Activated CD4-positive, alpha-beta T cell treated with anti-CD3 and anti-CD28 coated beads, Interleukin-2, amount 10 ng/mL, durations not matched to agents 24 days and 14 days (primary cell): ENCODE measurements around the gene ZIC4. TPM values are rescaled to one million over a fixed set of nuclear protein-coding genes. Genes with fewer than 3 reads are reported as not detected.

Experiments
- DNase-seq: peaks from one replicate; pipeline ENCODE4 v3.0.0; 2022
- H3K27ac Mint-ChIP-seq: one replicate; pipeline ENCODE4 v1.8.0; 2022; ENCODE audit warnings: mild to moderate bottlenecking, mixed read lengths
- H3K27me3 Mint-ChIP-seq: one replicate; pipeline ENCODE4 v1.8.0; 2022; ENCODE audit warnings: mixed read lengths
- H3K36me3 Mint-ChIP-seq: one replicate; pipeline ENCODE4 v1.8.0; 2022; ENCODE audit warnings: low read depth, mild to moderate bottlenecking, mixed read lengths
- H3K4me1 Mint-ChIP-seq: one replicate; pipeline ENCODE4 v1.8.0; 2021; ENCODE audit warnings: mixed read lengths
- H3K4me3 Mint-ChIP-seq: one replicate; pipeline ENCODE4 v1.8.0; 2022; ENCODE audit warnings: mild to moderate bottlenecking, moderate library complexity, mixed read lengths
- H3K9me3 Mint-ChIP-seq: one replicate; pipeline ENCODE4 v1.8.0; 2021; ENCODE audit warnings: mixed read lengths
- intact Hi-C: fragments of 100-400 bp; cut with micrococcal nuclease; formaldehyde crosslinking; loops from one replicate; pipeline ENCODE4 v1.15.1; 2023
- total RNA-seq: library from RNA; stranded (reverse); gene quantifications from 2 replicates; pipeline ENCODE4 v1.2.3, GENCODE V29; 2022

ZIC4 gene
- total RNA-seq, 1 donor from 2014 or later: not detected

- Mint-ChIP-seq H3K4me3 (no peak overlapping the region), H3K9me3 (peaks cover 19% of the 10 kb centered on the region), H3K36me3 (no peaks in the 10 kb centered on the region), H3K27ac (no peak overlapping the region), H3K27me3 (peaks cover 55% of the 10 kb centered on the region), H3K4me1 (no peaks in the 10 kb centered on the region)
- no peak for DNase-seq
- intact Hi-C loops: loop anchor here (2.0 to 5.0 kb wide), 2 partner anchors 16 to 36 kb away; partner anchors contain the start of gene ZIC4
Observed at GRCh38 chr3:147422601-147423536, 16.5 kb upstream of the ZIC4 start.

- Mint-ChIP-seq H3K36me3 (no peaks in the 10 kb centered on the region), H3K4me3 (no peak overlapping the region), H3K27ac (no peak overlapping the region), H3K9me3 (peaks cover 21% of the 10 kb centered on the region), H3K27me3 (peaks cover 62% of the 10 kb centered on the region), H3K4me1 (no peaks in the 10 kb centered on the region)
- intact Hi-C loops: loop anchor here (2.0 to 5.0 kb wide), 2 partner anchors 15 to 35 kb away; partner anchors contain the start of gene ZIC4
- DNase-seq: no peak
Observed at GRCh38 chr3:147422196-147422595, 15.9 kb upstream of the ZIC4 start.

GRCh38 chr3:147421184-147421912 lies 15.0 kb upstream of the ZIC4 start:
- peaks cover 62% of the 10 kb centered on the region for H3K27me3 Mint-ChIP-seq
- no peak overlapping the region for H3K4me3 Mint-ChIP-seq
- intact Hi-C loops: loop anchor here (1.0 to 5.0 kb wide), 2 partner anchors 8 to 34 kb away; no protein-coding TSS in a partner anchor
- H3K36me3 Mint-ChIP-seq: no peaks in the 10 kb centered on the region
- peaks cover 21% of the 10 kb centered on the region for H3K9me3 Mint-ChIP-seq
- H3K27ac Mint-ChIP-seq: no peak overlapping the region
- no peak for DNase-seq
- no peaks in the 10 kb centered on the region for H3K4me1 Mint-ChIP-seq

GRCh38 chr3:147420353-147421183 lies 14.2 kb upstream of the ZIC4 start:
- Mint-ChIP-seq H3K4me1 (no peaks in the 10 kb centered on the region), H3K4me3 (no peak overlapping the region), H3K36me3 (no peaks in the 10 kb centered on the region), H3K27me3 (peaks cover 64% of the 10 kb centered on the region), H3K9me3 (peaks cover 21% of the 10 kb centered on the region), H3K27ac (no peak overlapping the region)
- intact Hi-C loops: loop anchor here (1.0 to 5.0 kb wide), 2 partner anchors 7 to 33 kb away; no protein-coding TSS in a partner anchor
- DNase-seq: no peak

- intact Hi-C loops: loop anchor here (5.0 kb wide), 2 partner anchors 33 to 43 kb away; no protein-coding TSS in a partner anchor
- H3K36me3 Mint-ChIP-seq: no peaks in the 10 kb centered on the region
- no peak overlapping the region for H3K4me3 Mint-ChIP-seq
- no peaks in the 10 kb centered on the region for H3K4me1 Mint-ChIP-seq
- H3K9me3 Mint-ChIP-seq: peaks cover 21% of the 10 kb centered on the region
- H3K27ac Mint-ChIP-seq: no peak overlapping the region
- no peak for DNase-seq
- H3K27me3 Mint-ChIP-seq: peaks cover 67% of the 10 kb centered on the region
Observed at GRCh38 chr3:147419781-147420224, 13.5 kb upstream of the ZIC4 start.

GRCh38 chr3:147418808-147419701 lies 12.7 kb upstream of the ZIC4 start:
- DNase-seq: no peak
- intact Hi-C loops: loop anchor here (5.0 kb wide), 1 partner anchor 42 kb away; no protein-coding TSS in a partner anchor
- Mint-ChIP-seq H3K27me3 (peaks cover 71% of the 10 kb centered on the region), H3K4me3 (no peak overlapping the region), H3K9me3 (peaks cover 21% of the 10 kb centered on the region), H3K27ac (no peak overlapping the region), H3K4me1 (no peaks in the 10 kb centered on the region), H3K36me3 (no peaks in the 10 kb centered on the region)

- DNase-seq: no peak
- Mint-ChIP-seq H3K27ac (no peak overlapping the region), H3K9me3 (peaks cover 18% of the 10 kb centered on the region), H3K36me3 (peaks cover 1% of the 10 kb centered on the region), H3K27me3 (peaks cover 69% of the 10 kb centered on the region), H3K4me3 (no peak overlapping the region), H3K4me1 (peaks cover 1% of the 10 kb centered on the region)
- intact Hi-C loops: loop anchor here (5.0 kb wide), 1 partner anchor 41 kb away; no protein-coding TSS in a partner anchor
Observed at GRCh38 chr3:147418371-147418781, 12.0 kb upstream of the ZIC4 start.

GRCh38 chr3:147417551-147418295 lies 11.4 kb upstream of the ZIC4 start:
- peaks cover 3% of the 10 kb centered on the region for H3K36me3 Mint-ChIP-seq
- no peak overlapping the region for H3K4me3 Mint-ChIP-seq
- H3K9me3 Mint-ChIP-seq: peaks cover 20% of the 10 kb centered on the region
- intact Hi-C loops: loop anchor here (5.0 kb wide), 1 partner anchor 40 kb away; no protein-coding TSS in a partner anchor
- no peak for DNase-seq
- H3K27me3 Mint-ChIP-seq: peaks cover 68% of the 10 kb centered on the region
- H3K27ac Mint-ChIP-seq: no peak overlapping the region
- peaks cover 4% of the 10 kb centered on the region for H3K4me1 Mint-ChIP-seq

- peaks cover 19% of the 10 kb centered on the region for H3K9me3 Mint-ChIP-seq
- H3K36me3 Mint-ChIP-seq: peaks cover 6% of the 10 kb centered on the region
- no peak for DNase-seq
- H3K27me3 Mint-ChIP-seq: peaks cover 65% of the 10 kb centered on the region
- no peak overlapping the region for H3K4me3 Mint-ChIP-seq
- intact Hi-C loops: loop anchor here (5.0 kb wide), 1 partner anchor 40 kb away; no protein-coding TSS in a partner anchor
- peaks cover 5% of the 10 kb centered on the region for H3K4me1 Mint-ChIP-seq
- no peak overlapping the region for H3K27ac Mint-ChIP-seq
Observed at GRCh38 chr3:147416931-147417330, 10.6 kb upstream of the ZIC4 start.

GRCh38 chr3:147415874-147416273 lies 9.5 kb upstream of the ZIC4 start:
- peaks cover 69% of the 10 kb centered on the region for H3K27me3 Mint-ChIP-seq
- peaks cover 14% of the 10 kb centered on the region for H3K36me3 Mint-ChIP-seq
- peaks cover 26% of the 10 kb centered on the region for H3K9me3 Mint-ChIP-seq
- H3K4me3 Mint-ChIP-seq: no peak overlapping the region
- intact Hi-C loops: loop anchor here (5.0 kb wide), 1 partner anchor 39 kb away; no protein-coding TSS in a partner anchor
- no peak for DNase-seq
- H3K27ac Mint-ChIP-seq: no peak overlapping the region
- peaks cover 12% of the 10 kb centered on the region for H3K4me1 Mint-ChIP-seq

- Mint-ChIP-seq H3K4me3 (no peak overlapping the region), H3K27me3 (peaks cover 70% of the 10 kb centered on the region), H3K9me3 (peaks cover 26% of the 10 kb centered on the region)
Observed at GRCh38 chr3:147415286-147415685, 8.9 kb upstream of the ZIC4 start.

More at GRCh38 chr3:147415286-147415685, 8.9 kb upstream of the ZIC4 start:
- Mint-ChIP-seq H3K27ac (no peak overlapping the region), H3K4me1 (peaks cover 13% of the 10 kb centered on the region), H3K36me3 (peaks cover 15% of the 10 kb centered on the region)
- no peak for DNase-seq
- intact Hi-C loops: loop anchor here (5.0 kb wide), 1 partner anchor 38 kb away; no protein-coding TSS in a partner anchor
